ENCODE results near the gene NTPCR.

NTPCR gene

GRCh38 chr1:232958067-232958466 is 7.7 kb downstream of the NTPCR start:
- in situ Hi-C loops (cut with MboI; ENCODE audit: low pct_unique_long_range_greater_than_20kb, low sequenced_read_pairs, unreplicated experiment): no loop called here
- TF ChIP-seq CTCF (IDR thresholded peaks at IDR 0.05; ENCODE audit: extremely low read depth, insufficient read depth, missing control alignments): no peak
- no peak for DNase-seq (ENCODE audit: low spot score)

GRCh38 chr1:232962761-232963745 is 12.6 kb downstream of the NTPCR start:
- TF ChIP-seq CTCF (IDR thresholded peaks at IDR 0.05; ENCODE audit: extremely low read depth, insufficient read depth, missing control alignments): no peak
- DNase-seq (ENCODE audit: low spot score): no peak
- in situ Hi-C loops (cut with MboI; ENCODE audit: low pct_unique_long_range_greater_than_20kb, low sequenced_read_pairs, unreplicated experiment): no loop called here

GRCh38 chr1:232964601-232965000 is 14.2 kb downstream of the NTPCR start:
- no peak for DNase-seq (ENCODE audit: low spot score)
- TF ChIP-seq CTCF (IDR thresholded peaks at IDR 0.05; ENCODE audit: extremely low read depth, insufficient read depth, missing control alignments): no peak
- in situ Hi-C loops (cut with MboI; ENCODE audit: low pct_unique_long_range_greater_than_20kb, low sequenced_read_pairs, unreplicated experiment): no loop called here

GRCh38 chr1:232965124-232965911 is 14.9 kb downstream of the NTPCR start:
- in situ Hi-C loops (cut with MboI; ENCODE audit: low pct_unique_long_range_greater_than_20kb, low sequenced_read_pairs, unreplicated experiment): no loop called here
- no peak for TF ChIP-seq CTCF (IDR thresholded peaks at IDR 0.05; ENCODE audit: extremely low read depth, insufficient read depth, missing control alignments)
- DNase-seq (ENCODE audit: low spot score): no peak

- no peak for DNase-seq (ENCODE audit: low spot score)
- in situ Hi-C loops (cut with MboI; ENCODE audit: low pct_unique_long_range_greater_than_20kb, low sequenced_read_pairs, unreplicated experiment): no loop called here
- no peak for TF ChIP-seq CTCF (IDR thresholded peaks at IDR 0.05; ENCODE audit: extremely low read depth, insufficient read depth, missing control alignments)
Measured at GRCh38 chr1:232965912-232966217, 15.5 kb downstream of the NTPCR start.

GRCh38 chr1:232966663-232967062 is 16.3 kb downstream of the NTPCR start:
- in situ Hi-C loops (cut with MboI; ENCODE audit: low pct_unique_long_range_greater_than_20kb, low sequenced_read_pairs, unreplicated experiment): no loop called here
- DNase-seq (ENCODE audit: low spot score): no peak
- no peak for TF ChIP-seq CTCF (IDR thresholded peaks at IDR 0.05; ENCODE audit: extremely low read depth, insufficient read depth, missing control alignments)
